ENCODE measurements around the gene SORL1-AS1. TPM values are rescaled to one million over a fixed set of nuclear protein-coding genes. Genes with fewer than 3 reads are reported as not detected.
A peak's percentile ranks its signal among the peaks of the same experiment; 100 is the strongest.

The SORL1-AS1 gene

GRCh38 chr11:121393855-121394254 is 58.9 kb downstream of the SORL1-AS1 start:
- TF ChIP-seq CTCF (IDR thresholded peaks at IDR 0.05; ENCODE audit: borderline replicate concordance, extremely low read depth, insufficient read depth), result no peak
- Histone ChIP-seq H3K9me3 (ENCODE audit: control insufficient read depth in 2 of 3, insufficient read depth in 1 of 3, low read length in 3 of 3) (no peaks in the 10 kb centered on the region), H3K9ac (ENCODE audit: low read length in 3 of 3) (no peak overlapping the region), H3K4me1 (ENCODE audit: control insufficient read depth in 2 of 3, insufficient read depth in 2 of 3, low read depth in 1 of 3, low read length in 3 of 3) (no peaks in the 10 kb centered on the region), H3K36me3 (ENCODE audit: control insufficient read depth in 2 of 3, insufficient read depth in 3 of 3, low read length in 3 of 3) (no peaks in the 10 kb centered on the region), H3K4me3 (ENCODE audit: low read length in 3 of 3) (no peak overlapping the region), H3K27ac (ENCODE audit: low read depth in 2 of 2, low read length in 2 of 2) (no peak overlapping the region), H3K27me3 (ENCODE audit: control insufficient read depth, insufficient read depth, low read length) (no peaks in the 10 kb centered on the region)
- no peak for DNase-seq
- intact Hi-C loops (cut with DNase I), result no loop called here
- FAIRE-seq, result no peak

- no peaks in the 10 kb centered on the region for H3K4me1 ChIP-seq (ENCODE audit: control insufficient read depth in 2 of 3, insufficient read depth in 2 of 3, low read depth in 1 of 3, low read length in 3 of 3)
- no peak overlapping the region for H3K27ac ChIP-seq (ENCODE audit: low read depth in 2 of 2, low read length in 2 of 2)
- H3K36me3 ChIP-seq (ENCODE audit: control insufficient read depth in 2 of 3, insufficient read depth in 3 of 3, low read length in 3 of 3), result no peaks in the 10 kb centered on the region
- no peaks in the 10 kb centered on the region for H3K27me3 ChIP-seq (ENCODE audit: control insufficient read depth, insufficient read depth, low read length)
- no peaks in the 10 kb centered on the region for H3K9me3 ChIP-seq (ENCODE audit: control insufficient read depth in 2 of 3, insufficient read depth in 1 of 3, low read length in 3 of 3)
- intact Hi-C loops (cut with DNase I), result no loop called here
- no peak for TF ChIP-seq CTCF (IDR thresholded peaks at IDR 0.05; ENCODE audit: borderline replicate concordance, extremely low read depth, insufficient read depth)
- DNase-seq (peak in 1 of 5 donors; percentile 53), FAIRE-seq (no peak)
- H3K9ac ChIP-seq (ENCODE audit: low read length in 3 of 3), result no peak overlapping the region
- no peak overlapping the region for H3K4me3 ChIP-seq (ENCODE audit: low read length in 3 of 3)
These were observed 60.9 kb downstream of the SORL1-AS1 start for GRCh38 chr11:121391914-121392313.

GRCh38 chr11:121389651-121390050 is 63.1 kb downstream of the SORL1-AS1 start:
- DNase-seq (peak in 3 of 5 donors; percentile 13 to 70 (median 27)), FAIRE-seq (no peak)
- Histone ChIP-seq H3K27ac (ENCODE audit: low read depth in 2 of 2, low read length in 2 of 2) (no peak overlapping the region), H3K4me1 (ENCODE audit: control insufficient read depth in 2 of 3, insufficient read depth in 2 of 3, low read depth in 1 of 3, low read length in 3 of 3) (no peaks in the 10 kb centered on the region), H3K27me3 (ENCODE audit: control insufficient read depth, insufficient read depth, low read length) (no peaks in the 10 kb centered on the region), H3K4me3 (ENCODE audit: low read length in 3 of 3) (no peak overlapping the region), H3K9me3 (ENCODE audit: control insufficient read depth in 2 of 3, insufficient read depth in 1 of 3, low read length in 3 of 3) (no peaks in the 10 kb centered on the region), H3K9ac (ENCODE audit: low read length in 3 of 3) (no peak overlapping the region), H3K36me3 (ENCODE audit: control insufficient read depth in 2 of 3, insufficient read depth in 3 of 3, low read length in 3 of 3) (no peaks in the 10 kb centered on the region)
- TF ChIP-seq CTCF (IDR thresholded peaks at IDR 0.05; ENCODE audit: borderline replicate concordance, extremely low read depth, insufficient read depth), result no peak
- intact Hi-C loops (cut with DNase I), result no loop called here

Other genes with a start within 250 kb of the SORL1-AS1 start
- 26.6 TPM for gene SC5D, start 160.2 kb downstream of the SORL1-AS1 start, total RNA-seq
- gene SC5D, start 160.2 kb downstream of the SORL1-AS1 start, polyA plus RNA-seq (ENCODE audit: insufficient read depth, low read depth, low replicate concordance), result 43.3 TPM
- 74.2 TPM for gene SORL1, start 653 bp downstream of the SORL1-AS1 start, total RNA-seq
- gene SORL1, start 653 bp downstream of the SORL1-AS1 start, polyA plus RNA-seq (ENCODE audit: insufficient read depth, low read depth, low replicate concordance), result 15.2 TPM

Measured in kidney (tissue), 14 donors.